ENCODE data around the gene CEP164. TPM values are rescaled to one million over a fixed set of nuclear protein-coding genes. Genes with fewer than 3 reads are reported as not detected.

The CEP164 gene
- total RNA-seq, 1 experiment from 2014 or later: 33.9 TPM

DNA sequence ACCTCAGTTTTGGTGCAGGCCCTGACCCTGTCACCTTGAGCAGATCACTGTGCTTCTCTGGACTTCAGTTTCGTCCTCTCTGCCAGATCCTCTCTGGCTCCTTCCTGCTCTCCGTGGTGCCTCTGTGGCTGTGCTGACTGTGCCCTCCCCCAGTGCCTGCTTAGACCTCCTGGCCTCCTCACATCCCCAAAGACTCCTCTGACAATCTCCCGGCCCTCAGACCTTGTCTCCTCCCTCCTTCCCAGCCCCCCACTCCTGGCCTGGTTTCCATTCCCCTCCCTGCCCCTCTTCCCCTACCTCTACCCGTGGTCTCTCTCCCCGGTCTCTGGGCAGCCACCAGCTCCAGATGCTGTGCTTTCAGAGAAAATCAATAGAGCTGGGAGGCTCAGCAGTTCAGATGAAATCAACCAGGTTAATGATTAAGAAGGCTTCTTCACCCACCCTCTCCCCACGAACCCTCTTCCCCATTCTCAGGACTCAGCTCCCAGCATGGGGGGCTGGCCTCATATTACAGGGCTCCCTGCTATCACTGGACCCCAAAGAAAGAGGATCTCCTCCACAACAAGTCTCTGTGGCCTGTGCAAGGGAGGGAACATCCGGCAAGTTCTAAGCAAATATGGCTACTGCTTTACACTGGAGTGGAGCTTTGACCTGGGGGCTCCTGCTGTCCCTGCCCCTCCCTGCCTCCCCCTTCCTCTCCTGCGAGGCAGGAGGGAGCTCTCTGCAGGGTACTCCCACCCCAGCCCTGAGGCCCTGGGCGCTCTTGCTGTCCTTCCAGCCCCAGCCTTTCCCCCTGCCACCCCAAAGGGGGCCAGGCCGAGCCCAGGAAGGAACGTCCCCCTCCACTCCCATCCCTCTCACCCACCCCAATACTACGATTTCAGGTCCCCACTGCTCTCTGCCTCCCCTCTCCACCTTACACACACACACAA lies 28.0 kb upstream of the CEP164 start:
- Histone ChIP-seq H3K79me2 (ENCODE audit: low read depth) (no peaks in the 10 kb centered on the region), H3K27ac (no peak overlapping the region), H3K36me3 (ENCODE audit: low read depth) (no peaks in the 10 kb centered on the region), H3F3A (ENCODE audit: insufficient read depth, low read depth) (no peaks in the 10 kb centered on the region), H3K4me1 (replicated peaks; ENCODE audit: insufficient read depth) (no peaks in the 10 kb centered on the region), H2AFZ (no peak overlapping the region), H3K9me3 (ENCODE audit: insufficient read depth, low read depth) (no peaks in the 10 kb centered on the region), H3K4me2 (no peak overlapping the region), H3K27me3 (ENCODE audit: insufficient read depth, low read depth) (no peaks in the 10 kb centered on the region), H3K9me2 (ENCODE audit: insufficient read depth) (no peaks in the 10 kb centered on the region), H3K4me3 (no peak overlapping the region), H4K20me1 (ENCODE audit: insufficient read depth) (no peaks in the 10 kb centered on the region)
- DNase-seq: no peak
- POLR2A ChIA-PET (ENCODE audit: unreplicated experiment): no interaction called here
- no TSS peak for BruUV-seq (replicated peaks)
- no peak for TF ChIP-seq EZH2 (IDR thresholded peaks at IDR 0.05; ENCODE audit: low read depth)
- TF ChIP-seq, protein P1, sequence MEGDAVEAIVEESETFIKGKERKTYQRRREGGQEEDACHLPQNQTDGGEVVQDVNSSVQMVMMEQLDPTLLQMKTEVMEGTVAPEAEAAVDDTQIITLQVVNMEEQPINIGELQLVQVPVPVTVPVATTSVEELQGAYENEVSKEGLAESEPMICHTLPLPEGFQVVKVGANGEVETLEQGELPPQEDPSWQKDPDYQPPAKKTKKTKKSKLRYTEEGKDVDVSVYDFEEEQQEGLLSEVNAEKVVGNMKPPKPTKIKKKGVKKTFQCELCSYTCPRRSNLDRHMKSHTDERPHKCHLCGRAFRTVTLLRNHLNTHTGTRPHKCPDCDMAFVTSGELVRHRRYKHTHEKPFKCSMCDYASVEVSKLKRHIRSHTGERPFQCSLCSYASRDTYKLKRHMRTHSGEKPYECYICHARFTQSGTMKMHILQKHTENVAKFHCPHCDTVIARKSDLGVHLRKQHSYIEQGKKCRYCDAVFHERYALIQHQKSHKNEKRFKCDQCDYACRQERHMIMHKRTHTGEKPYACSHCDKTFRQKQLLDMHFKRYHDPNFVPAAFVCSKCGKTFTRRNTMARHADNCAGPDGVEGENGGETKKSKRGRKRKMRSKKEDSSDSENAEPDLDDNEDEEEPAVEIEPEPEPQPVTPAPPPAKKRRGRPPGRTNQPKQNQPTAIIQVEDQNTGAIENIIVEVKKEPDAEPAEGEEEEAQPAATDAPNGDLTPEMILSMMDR (conservative IDR thresholded peaks at IDR 0.05): no peak
- intact Hi-C loops (cut with micrococcal nuclease; ENCODE audit: unreplicated experiment): no loop called here
- CTCF ChIA-PET: interaction anchor here (0.7 kb wide), 1 partner anchor 128 kb away, joined by 4 read pairs; no protein-coding TSS in a partner anchor

DNA sequence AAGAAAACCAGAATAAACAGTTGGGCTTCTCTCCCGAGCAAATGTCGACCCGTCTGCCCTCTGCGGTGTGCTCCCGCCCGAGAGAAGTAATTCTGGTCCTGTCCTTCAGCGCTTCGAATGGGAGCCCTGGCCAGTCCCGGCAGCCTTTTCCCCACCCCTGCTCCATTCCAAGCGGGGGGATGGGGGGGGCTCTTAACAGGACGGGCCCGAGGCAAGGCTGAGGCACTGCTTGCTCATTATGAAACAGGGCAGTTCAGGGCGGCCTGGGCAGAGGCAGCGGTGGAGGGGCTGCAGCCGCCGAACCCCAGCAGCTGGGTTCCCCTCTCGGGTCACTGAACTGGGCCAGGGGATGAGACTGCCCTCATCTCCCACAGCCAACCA lies 27.4 kb upstream of the CEP164 start:
- CTCF ChIA-PET: no interaction called here

DNA sequence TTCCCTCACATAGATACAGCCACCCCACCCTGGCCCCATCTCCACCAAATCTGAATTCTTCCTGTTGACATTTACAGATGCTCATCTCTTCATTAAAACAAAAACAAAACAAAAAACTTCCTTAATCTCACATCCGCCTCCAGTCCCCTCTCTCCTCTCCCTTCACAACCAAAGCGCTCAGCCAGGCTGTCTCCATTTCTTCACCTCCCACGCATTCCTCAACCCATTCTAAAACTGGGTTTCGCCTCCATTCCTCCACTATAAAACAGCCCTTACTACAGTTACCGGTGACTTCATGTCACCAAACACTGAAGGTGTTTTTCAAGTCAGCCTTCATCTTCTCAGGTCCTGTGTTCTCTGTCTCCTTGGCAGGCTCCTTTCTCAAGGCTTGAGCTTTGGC lies 26.9 kb upstream of the CEP164 start:
- POLR2A ChIA-PET (ENCODE audit: unreplicated experiment): no interaction called here
- Histone ChIP-seq H3K9me3 (ENCODE audit: insufficient read depth, low read depth) (no peaks in the 10 kb centered on the region), H3K9me2 (ENCODE audit: insufficient read depth) (no peaks in the 10 kb centered on the region), H3F3A (ENCODE audit: insufficient read depth, low read depth) (no peaks in the 10 kb centered on the region), H3K4me1 (replicated peaks; ENCODE audit: insufficient read depth) (no peaks in the 10 kb centered on the region), H4K20me1 (ENCODE audit: insufficient read depth) (no peaks in the 10 kb centered on the region), H3K27ac (no peak overlapping the region), H3K4me3 (no peak overlapping the region), H2AFZ (no peak overlapping the region), H3K36me3 (ENCODE audit: low read depth) (no peaks in the 10 kb centered on the region), H3K27me3 (ENCODE audit: insufficient read depth, low read depth) (no peaks in the 10 kb centered on the region), H3K79me2 (ENCODE audit: low read depth) (no peaks in the 10 kb centered on the region), H3K4me2 (no peak overlapping the region)
- no TSS peak for BruUV-seq (replicated peaks)
- TF ChIP-seq, protein P1 (conservative IDR thresholded peaks at IDR 0.05): no peak
- TF ChIP-seq EZH2 (IDR thresholded peaks at IDR 0.05; ENCODE audit: low read depth): no peak
- intact Hi-C loops (cut with micrococcal nuclease; ENCODE audit: unreplicated experiment): no loop called here
- CTCF ChIA-PET: no interaction called here
- DNase-seq: no peak

More for the DNA sequence above, 27.4 kb upstream of the CEP164 start:
- Histone ChIP-seq H3K27me3 (ENCODE audit: insufficient read depth, low read depth) (no peaks in the 10 kb centered on the region), H3K79me2 (ENCODE audit: low read depth) (no peaks in the 10 kb centered on the region), H3K27ac (no peak overlapping the region), H2AFZ (no peak overlapping the region), H3K36me3 (ENCODE audit: low read depth) (no peaks in the 10 kb centered on the region), H3K4me3 (no peak overlapping the region), H3F3A (ENCODE audit: insufficient read depth, low read depth) (no peaks in the 10 kb centered on the region), H3K4me2 (no peak overlapping the region), H3K9me3 (ENCODE audit: insufficient read depth, low read depth) (no peaks in the 10 kb centered on the region), H3K4me1 (replicated peaks; ENCODE audit: insufficient read depth) (no peaks in the 10 kb centered on the region), H3K9me2 (ENCODE audit: insufficient read depth) (no peaks in the 10 kb centered on the region), H4K20me1 (ENCODE audit: insufficient read depth) (no peaks in the 10 kb centered on the region)
- no TSS peak for BruUV-seq (replicated peaks)
- TF ChIP-seq EZH2 (IDR thresholded peaks at IDR 0.05; ENCODE audit: low read depth): no peak
- TF ChIP-seq, protein P1 (conservative IDR thresholded peaks at IDR 0.05): no peak
- POLR2A ChIA-PET (ENCODE audit: unreplicated experiment): no interaction called here
- intact Hi-C loops (cut with micrococcal nuclease; ENCODE audit: unreplicated experiment): no loop called here
- DNase-seq: no peak
